ENCODE results near the gene FASTK.

Gene FASTK

DNA sequence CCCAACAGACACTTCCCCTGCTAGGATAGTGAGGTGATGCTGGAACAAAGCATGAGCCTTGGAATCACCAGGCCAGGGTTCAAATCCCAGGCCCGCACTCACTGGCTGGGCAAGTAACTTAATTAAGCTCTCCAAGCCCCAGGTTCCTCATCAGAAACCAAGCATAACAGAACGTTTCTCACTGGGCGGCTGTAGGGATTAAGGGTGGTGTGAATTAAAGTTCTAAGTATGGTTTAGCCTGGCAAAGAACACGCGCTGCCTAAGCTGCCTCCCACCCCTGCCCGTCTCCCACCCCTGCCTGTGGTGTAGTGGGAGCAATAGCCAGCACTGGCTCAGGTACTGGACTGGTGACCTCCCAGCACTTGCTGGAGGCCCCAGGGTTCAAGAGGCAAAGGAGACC lies 15.6 kb downstream of the FASTK start:
- Histone ChIP-seq H3K18ac (ENCODE audit: low read depth in 1 of 2, low read length in 2 of 2) (no peak overlapping the region), H3K4ac (ENCODE audit: low read depth in 1 of 2, low read length in 2 of 2) (no peak overlapping the region), H2BK120ac (ENCODE audit: low read depth, low read length) (no peak overlapping the region), H3K23ac (ENCODE audit: low read length in 2 of 2) (no peak overlapping the region), H2AK5ac (ENCODE audit: low read length, severe bottlenecking) (no peak overlapping the region), H3K36me3 (ENCODE audit: control insufficient read depth in 1 of 2, insufficient read depth in 2 of 2, low read depth in 1 of 2, low read length in 2 of 2) (peaks cover 58 to 62% of the 10 kb centered on the region in 2 experiments), H3K9ac (ENCODE audit: low read length) (no peak overlapping the region), H3K79me1 (replicated peaks; ENCODE audit: low read length, poor library complexity, severe bottlenecking) (peaks cover 31% of the 10 kb centered on the region), H3K27me3 (ENCODE audit: control insufficient read depth in 1 of 2, insufficient read depth in 1 of 2, low read length in 2 of 2) (no peaks in the 10 kb centered on the region), H2BK5ac (ENCODE audit: low read depth, low read length, poor library complexity, severe bottlenecking) (no peak overlapping the region), H3K4me2 (ENCODE audit: low read length, poor library complexity, severe bottlenecking) (no peak overlapping the region), H3K4me3 (ENCODE audit: insufficient read depth in 1 of 2, low read depth in 1 of 2, low read length in 2 of 2) (no peak overlapping the region), H3K9me3 (ENCODE audit: control insufficient read depth, low read length) (no peaks in the 10 kb centered on the region), H3K4me1 (ENCODE audit: control insufficient read depth, insufficient read depth, low read depth, low read length) (peaks cover 50% of the 10 kb centered on the region), H4K8ac (ENCODE audit: low read length) (no peak overlapping the region), H3K27ac (ENCODE audit: low read length, poor library complexity, severe bottlenecking) (no peak overlapping the region), H2AFZ (ENCODE audit: low read depth, low read length) (no peak overlapping the region), H2BK15ac (ENCODE audit: low read depth, poor library complexity, severe bottlenecking) (no peak overlapping the region), H2BK12ac (ENCODE audit: low read length in 2 of 2) (no peak overlapping the region), H4K91ac (ENCODE audit: low read length) (peak overlapping the region; percentile 45), H3K14ac (ENCODE audit: low read length in 2 of 2) (no peak overlapping the region)
- 100% methylated on average over 5 of the region's 6 CpGs for WGBS
- no peak for DNase-seq

DNA sequence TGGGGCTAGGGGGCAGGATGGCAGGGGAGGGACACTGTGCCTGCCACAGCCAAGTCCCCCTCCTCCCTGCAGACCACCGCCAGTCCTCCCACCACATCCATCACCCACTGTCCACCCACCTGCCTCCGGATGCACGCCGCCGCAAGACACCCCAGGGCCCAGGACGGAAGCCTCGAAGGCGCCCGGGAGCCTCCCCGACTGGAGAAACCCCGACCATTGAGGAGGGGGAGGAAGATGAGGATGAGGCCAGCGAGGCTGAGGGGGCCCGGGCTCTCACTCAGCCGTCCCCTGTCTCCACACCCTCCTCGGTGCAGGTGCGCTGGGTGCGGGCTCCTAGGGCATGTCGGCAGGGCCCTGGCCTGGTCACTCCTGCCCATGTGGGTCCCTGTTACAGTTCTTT lies 16.2 kb downstream of the FASTK start:
- no peak overlapping the region for H3K23ac ChIP-seq (ENCODE audit: low read length in 2 of 2)
- no peak overlapping the region for H2AFZ ChIP-seq (ENCODE audit: low read depth, low read length)
- H3K79me1 ChIP-seq (replicated peaks; ENCODE audit: low read length, poor library complexity, severe bottlenecking), result peaks cover 26% of the 10 kb centered on the region
- no peak overlapping the region for H2BK15ac ChIP-seq (ENCODE audit: low read depth, poor library complexity, severe bottlenecking)
- no peak overlapping the region for H2BK5ac ChIP-seq (ENCODE audit: low read depth, low read length, poor library complexity, severe bottlenecking)
- no peak overlapping the region for H3K4ac ChIP-seq (ENCODE audit: low read depth in 1 of 2, low read length in 2 of 2)
- no peak overlapping the region for H3K4me2 ChIP-seq (ENCODE audit: low read length, poor library complexity, severe bottlenecking)
- peaks cover 53 to 57% of the 10 kb centered on the region in 2 experiments for H3K36me3 ChIP-seq (ENCODE audit: control insufficient read depth in 1 of 2, insufficient read depth in 2 of 2, low read depth in 1 of 2, low read length in 2 of 2)
- DNase-seq, result no peak
- no peak overlapping the region for H2BK120ac ChIP-seq (ENCODE audit: low read depth, low read length)
- H3K27me3 ChIP-seq (ENCODE audit: control insufficient read depth in 1 of 2, insufficient read depth in 1 of 2, low read length in 2 of 2), result no peaks in the 10 kb centered on the region
- H2BK12ac ChIP-seq (ENCODE audit: low read length in 2 of 2), result no peak overlapping the region
- H4K8ac ChIP-seq (ENCODE audit: low read length), result no peak overlapping the region
- H4K91ac ChIP-seq (ENCODE audit: low read length), result peak overlapping the region; percentile 45
- no peak overlapping the region for H3K14ac ChIP-seq (ENCODE audit: low read length in 2 of 2)
- peaks cover 50% of the 10 kb centered on the region for H3K4me1 ChIP-seq (ENCODE audit: control insufficient read depth, insufficient read depth, low read depth, low read length)
- H3K9me3 ChIP-seq (ENCODE audit: control insufficient read depth, low read length), result no peaks in the 10 kb centered on the region
- H3K9ac ChIP-seq (ENCODE audit: low read length), result no peak overlapping the region
- H3K27ac ChIP-seq (ENCODE audit: low read length, poor library complexity, severe bottlenecking), result no peak overlapping the region
- WGBS, result 98% methylated on average over 18 of the region's 18 CpGs
- no peak overlapping the region for H3K18ac ChIP-seq (ENCODE audit: low read depth in 1 of 2, low read length in 2 of 2)
- no peak overlapping the region for H2AK5ac ChIP-seq (ENCODE audit: low read length, severe bottlenecking)
- H3K4me3 ChIP-seq (ENCODE audit: insufficient read depth in 1 of 2, low read depth in 1 of 2, low read length in 2 of 2), result no peak overlapping the region

DNA sequence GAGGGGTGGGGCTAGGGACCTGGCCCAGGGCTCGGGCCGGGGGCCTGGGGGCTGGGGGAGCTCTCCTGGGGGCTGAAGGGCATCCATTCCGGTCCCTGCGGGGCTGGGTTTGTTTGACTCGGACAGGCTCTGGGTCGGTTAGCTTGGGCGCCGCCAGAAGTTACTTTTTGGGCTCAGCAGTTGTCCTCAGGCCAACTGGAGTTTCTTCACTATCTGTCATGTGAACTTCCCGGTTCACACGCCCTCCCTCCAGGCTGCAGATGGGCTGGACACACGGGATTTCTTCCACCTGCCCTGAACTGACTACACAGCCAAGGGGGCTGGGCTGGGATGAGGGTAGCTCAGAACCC lies 17.4 kb downstream of the FASTK start:
- H4K91ac ChIP-seq (ENCODE audit: low read length), result no peak overlapping the region
- H3K36me3 ChIP-seq (ENCODE audit: control insufficient read depth in 1 of 2, insufficient read depth in 2 of 2, low read depth in 1 of 2, low read length in 2 of 2), result peaks cover 43 to 50% of the 10 kb centered on the region in 2 experiments
- H2AK5ac ChIP-seq (ENCODE audit: low read length, severe bottlenecking), result peak overlapping the region; percentile 23
- no peak overlapping the region for H3K18ac ChIP-seq (ENCODE audit: low read depth in 1 of 2, low read length in 2 of 2)
- peak; percentile 85 for DNase-seq
- no peak overlapping the region for H3K14ac ChIP-seq (ENCODE audit: low read length in 2 of 2)
- H2BK12ac ChIP-seq (ENCODE audit: low read length in 2 of 2), result peak overlapping the region in 1 of 2 experiments; percentile 23
- peak overlapping the region; percentile 29 for H3K9ac ChIP-seq (ENCODE audit: low read length)
- H2BK120ac ChIP-seq (ENCODE audit: low read depth, low read length), result peak overlapping the region; percentile 76
- H2AFZ ChIP-seq (ENCODE audit: low read depth, low read length), result no peak overlapping the region
- H3K9me3 ChIP-seq (ENCODE audit: control insufficient read depth, low read length), result no peaks in the 10 kb centered on the region
- H3K27ac ChIP-seq (ENCODE audit: low read length, poor library complexity, severe bottlenecking), result peak overlapping the region; percentile 81
- H2BK5ac ChIP-seq (ENCODE audit: low read depth, low read length, poor library complexity, severe bottlenecking), result peak overlapping the region; percentile 48
- H2BK15ac ChIP-seq (ENCODE audit: low read depth, poor library complexity, severe bottlenecking), result peak overlapping the region; percentile 88
- WGBS, result 23% methylated on average over 11 of the region's 11 CpGs
- peak overlapping the region in 1 of 2 experiments; percentile 42 for H3K4ac ChIP-seq (ENCODE audit: low read depth in 1 of 2, low read length in 2 of 2)
- H3K23ac ChIP-seq (ENCODE audit: low read length in 2 of 2), result no peak overlapping the region
- H3K27me3 ChIP-seq (ENCODE audit: control insufficient read depth in 1 of 2, insufficient read depth in 1 of 2, low read length in 2 of 2), result no peaks in the 10 kb centered on the region
- H3K4me2 ChIP-seq (ENCODE audit: low read length, poor library complexity, severe bottlenecking), result peak overlapping the region; percentile 76
- peaks cover 58% of the 10 kb centered on the region for H3K4me1 ChIP-seq (ENCODE audit: control insufficient read depth, insufficient read depth, low read depth, low read length)
- H3K4me3 ChIP-seq (ENCODE audit: insufficient read depth in 1 of 2, low read depth in 1 of 2, low read length in 2 of 2), result peak overlapping the region; percentile 55 to 57
- H4K8ac ChIP-seq (ENCODE audit: low read length), result no peak overlapping the region
- H3K79me1 ChIP-seq (replicated peaks; ENCODE audit: low read length, poor library complexity, severe bottlenecking), result peaks cover 22% of the 10 kb centered on the region

DNA sequence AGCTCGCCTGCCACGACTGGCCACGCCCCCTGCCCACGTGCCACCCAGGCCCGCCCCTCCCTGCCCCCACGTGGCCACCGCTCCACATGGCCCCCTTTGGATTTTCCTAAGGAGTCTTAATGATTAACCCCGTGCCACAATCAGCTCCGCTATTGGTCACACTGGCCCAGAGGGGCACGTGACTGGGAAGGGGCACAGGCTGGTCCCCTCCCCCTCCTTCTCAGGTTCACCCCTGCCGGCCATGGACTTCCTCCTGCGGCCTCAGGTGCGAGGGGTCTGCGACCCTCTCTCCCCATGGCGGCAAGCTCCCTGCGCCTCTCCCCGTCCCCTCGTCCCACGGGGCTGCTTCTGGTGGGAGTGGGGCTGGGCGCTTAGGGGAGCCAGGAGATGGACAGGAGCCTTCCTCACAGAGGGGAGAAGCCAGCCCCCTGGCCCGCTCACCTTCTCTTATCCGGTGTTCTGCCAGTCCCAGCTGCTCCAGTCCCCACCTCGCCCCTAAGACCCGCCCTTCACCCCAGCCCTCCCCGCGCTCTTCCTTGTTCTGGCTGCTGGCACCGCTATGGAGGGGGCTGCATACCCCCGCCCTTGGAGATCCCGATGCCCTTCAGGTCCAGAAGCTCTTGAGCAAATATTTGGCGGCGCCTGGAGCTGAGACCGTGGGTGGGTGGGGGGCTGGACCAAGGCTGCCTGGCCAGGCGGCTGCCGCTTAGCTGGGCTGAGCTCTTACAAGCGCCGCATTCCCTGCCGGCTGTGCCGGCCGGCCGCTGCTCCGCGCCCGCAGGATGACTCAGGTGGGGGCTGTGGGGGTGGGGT lies 18.0 kb downstream of the FASTK start:
- Histone ChIP-seq H2AK5ac (ENCODE audit: low read length, severe bottlenecking) (peak overlapping the region; percentile 55), H2BK5ac (ENCODE audit: low read depth, low read length, poor library complexity, severe bottlenecking) (peak overlapping the region; percentile 98), H3K18ac (ENCODE audit: low read depth in 1 of 2, low read length in 2 of 2) (peak overlapping the region; percentile 90), H2BK12ac (ENCODE audit: low read length in 2 of 2) (peak overlapping the region; percentile 51 to 87), H3K27me3 (ENCODE audit: control insufficient read depth in 1 of 2, insufficient read depth in 1 of 2, low read length in 2 of 2) (no peaks in the 10 kb centered on the region), H3K9ac (ENCODE audit: low read length) (peak overlapping the region; percentile 69), H3K9me3 (ENCODE audit: control insufficient read depth, low read length) (no peaks in the 10 kb centered on the region), H4K91ac (ENCODE audit: low read length) (peak overlapping the region; percentile 96), H3K14ac (ENCODE audit: low read length in 2 of 2) (peak overlapping the region in 1 of 2 experiments; percentile 86), H3K23ac (ENCODE audit: low read length in 2 of 2) (peak overlapping the region in 1 of 2 experiments; percentile 5), H3K4ac (ENCODE audit: low read depth in 1 of 2, low read length in 2 of 2) (peak overlapping the region; percentile 42 to 46), H3K27ac (ENCODE audit: low read length, poor library complexity, severe bottlenecking) (peak overlapping the region; percentile 98), H3K4me1 (ENCODE audit: control insufficient read depth, insufficient read depth, low read depth, low read length) (peaks cover 54% of the 10 kb centered on the region), H3K4me3 (ENCODE audit: insufficient read depth in 1 of 2, low read depth in 1 of 2, low read length in 2 of 2) (peak overlapping the region; percentile 57 to 93), H2AFZ (ENCODE audit: low read depth, low read length) (no peak overlapping the region), H4K8ac (ENCODE audit: low read length) (peak overlapping the region; percentile 66), H2BK120ac (ENCODE audit: low read depth, low read length) (peak overlapping the region; percentile 76), H3K36me3 (ENCODE audit: control insufficient read depth in 1 of 2, insufficient read depth in 2 of 2, low read depth in 1 of 2, low read length in 2 of 2) (peaks cover 37 to 46% of the 10 kb centered on the region in 2 experiments), H3K79me1 (replicated peaks; ENCODE audit: low read length, poor library complexity, severe bottlenecking) (peaks cover 22% of the 10 kb centered on the region), H2BK15ac (ENCODE audit: low read depth, poor library complexity, severe bottlenecking) (peak overlapping the region; percentile 88), H3K4me2 (ENCODE audit: low read length, poor library complexity, severe bottlenecking) (peak overlapping the region; percentile 81)
- DNase-seq, result peak; percentile 83
- WGBS, result 18% methylated on average over 38 of the region's 43 CpGs
